OCI-LY1 (cell line): Measurements from ENCODE around the gene KDM3A.

Experiments
- H2AFZ ChIP-seq: fragments of 200-600 bp; sonication (generic), shearing (Covaris generic); 2 replicates; pipeline ENCODE4 v1.6.0; 2014; ENCODE audit warnings: antibody characterized with exemption, mild to moderate bottlenecking, low read length
- H3F3A ChIP-seq: fragments of 200-600 bp; sonication (generic), shearing (Covaris generic); 2 replicates; pipeline ENCODE4 v1.6.0; 2014; ENCODE audit warnings: mild to moderate bottlenecking, antibody characterized with exemption, low read length, moderate library complexity; ENCODE audit not compliant: insufficient read depth
- H3K27ac ChIP-seq: fragments of 200-600 bp; sonication (generic); 2 replicates; pipeline ENCODE4 v1.5.1; 2014; ENCODE audit warnings: low read length, mixed run types, mild to moderate bottlenecking, low read depth; ENCODE audit not compliant: poor library complexity, severe bottlenecking
- H3K27me3 ChIP-seq: fragments of 200-600 bp; sonication (generic); 2 replicates; pipeline ENCODE4 v1.6.0; 2014; ENCODE audit warnings: antibody characterized with exemption, mild to moderate bottlenecking, low read length, moderate library complexity; ENCODE audit not compliant: insufficient read depth
- H3K36me3 ChIP-seq: fragments of 200-600 bp; sonication (generic); 2 replicates; pipeline ENCODE4 v1.6.1; 2014; ENCODE audit warnings: mild to moderate bottlenecking, antibody characterized with exemption, low read length, moderate library complexity, mixed read lengths; ENCODE audit not compliant: insufficient read depth
- H3K4me1 ChIP-seq: fragments of 200-600 bp; sonication (generic); 2 replicates; pipeline ENCODE4 v1.5.1; 2014; ENCODE audit warnings: mild to moderate bottlenecking, low read length, moderate library complexity; ENCODE audit not compliant: insufficient read depth, severe bottlenecking
- H3K4me2 ChIP-seq: fragments of 200-600 bp; sonication (generic), shearing (Covaris generic); 2 replicates; pipeline ENCODE4 v1.6.1; 2014; ENCODE audit warnings: low read length
- H3K4me3 ChIP-seq: fragments of 200-600 bp; sonication (generic); 2 replicates; pipeline ENCODE4 v1.5.1; 2014; ENCODE audit warnings: low read length, low read depth, mild to moderate bottlenecking, mixed read lengths; ENCODE audit not compliant: poor library complexity, severe bottlenecking
- H3K79me2 ChIP-seq: fragments of 200-600 bp; shearing (Covaris generic); 2 replicates; pipeline ENCODE4 v1.6.1; 2016; ENCODE audit warnings: mixed run types, low read length, mixed read lengths; ENCODE audit not compliant: insufficient read depth
- H3K9ac ChIP-seq: fragments of 200-600 bp; sonication (generic), shearing (Covaris generic); 2 replicates; pipeline ENCODE4 v1.6.1; 2014; ENCODE audit warnings: mild to moderate bottlenecking, low read length, mixed read lengths
- H3K9me2 ChIP-seq: fragments of 200-600 bp; sonication (generic), shearing (Covaris generic); 2 replicates; pipeline ENCODE4 v1.6.1; 2014; ENCODE audit warnings: low read depth, mild to moderate bottlenecking, low read length, mixed read lengths
- H3K9me3 ChIP-seq: fragments of 200-600 bp; shearing (Covaris generic); 2 replicates; pipeline ENCODE4 v1.6.1; 2014; ENCODE audit warnings: low read length, mixed read lengths
- H4K20me1 ChIP-seq: fragments of 200-600 bp; sonication (generic), shearing (Covaris generic); 2 replicates; pipeline ENCODE4 v1.6.0; 2016; ENCODE audit warnings: mild to moderate bottlenecking, low read length; ENCODE audit not compliant: insufficient read depth
- CTCF ChIP-seq: fragments of 200-600 bp; sonication (generic), shearing (Covaris generic); IDR thresholded peaks from 2 replicates; pipeline ENCODE4 v1.5.1; 2017; ENCODE audit warnings: mild to moderate bottlenecking, antibody characterized with exemption, low read length, moderate library complexity, mixed read lengths
- EZH2 ChIP-seq: fragments of 200-600 bp; sonication (generic), shearing (Covaris generic); IDR thresholded peaks from 2 replicates; pipeline ENCODE4 v1.8.0; 2017; ENCODE audit warnings: borderline replicate concordance, mixed run types, mild to moderate bottlenecking, antibody characterized with exemption, low read length, moderate library complexity, mixed read lengths

KDM3A gene

GRCh38 chr2:86443631-86444350, 2.6 kb downstream of the KDM3A start:
- Histone ChIP-seq H3K4me1 (peaks cover 21% of the 10 kb centered on the region), H3K27me3 (no peaks in the 10 kb centered on the region), H3K36me3 (peaks cover 59% of the 10 kb centered on the region), H3K79me2 (peaks cover 59% of the 10 kb centered on the region), H3K4me3 (no peak overlapping the region), H3K4me2 (peak overlapping the region; percentile 93; the same call in 1 of the 2 replicates), H3F3A (no peaks in the 10 kb centered on the region), H4K20me1 (no peaks in the 10 kb centered on the region), H3K27ac (no peak overlapping the region), H2AFZ (no peak overlapping the region), H3K9me2 (no peaks in the 10 kb centered on the region), H3K9me3 (peaks cover 12% of the 10 kb centered on the region), H3K9ac (no peak overlapping the region)
- TF ChIP-seq CTCF: no peak
- no peak for TF ChIP-seq EZH2

- no peaks in the 10 kb centered on the region for H4K20me1 ChIP-seq
- H3K4me1 ChIP-seq: peaks cover 18% of the 10 kb centered on the region
- no peaks in the 10 kb centered on the region for H3F3A ChIP-seq
- no peaks in the 10 kb centered on the region for H3K9me2 ChIP-seq
- no peaks in the 10 kb centered on the region for H3K27me3 ChIP-seq
- no peak overlapping the region for H2AFZ ChIP-seq
- no peak overlapping the region for H3K9ac ChIP-seq
- H3K27ac ChIP-seq: no peak overlapping the region
- peaks cover 75% of the 10 kb centered on the region for H3K36me3 ChIP-seq
- H3K79me2 ChIP-seq: peaks cover 66% of the 10 kb centered on the region
- H3K9me3 ChIP-seq: no peaks in the 10 kb centered on the region
- no peak overlapping the region for H3K4me2 ChIP-seq
- no peak overlapping the region for H3K4me3 ChIP-seq
- TF ChIP-seq EZH2: no peak
Measured at GRCh38 chr2:86445436-86445835, 4.3 kb downstream of the KDM3A start.

GRCh38 chr2:86446060-86446459, 4.9 kb downstream of the KDM3A start:
- Histone ChIP-seq H2AFZ (no peak overlapping the region), H3F3A (no peaks in the 10 kb centered on the region), H3K4me2 (no peak overlapping the region), H3K9ac (no peak overlapping the region), H3K36me3 (peaks cover 81% of the 10 kb centered on the region), H3K4me3 (no peak overlapping the region), H3K9me3 (no peaks in the 10 kb centered on the region), H3K27me3 (no peaks in the 10 kb centered on the region), H3K79me2 (peaks cover 66% of the 10 kb centered on the region), H3K9me2 (no peaks in the 10 kb centered on the region), H3K27ac (no peak overlapping the region), H3K4me1 (peaks cover 18% of the 10 kb centered on the region), H4K20me1 (no peaks in the 10 kb centered on the region)
- TF ChIP-seq CTCF (no peak), EZH2 (no peak)

- no peaks in the 10 kb centered on the region for H3K4me1 ChIP-seq
- H3K4me3 ChIP-seq: no peak overlapping the region
- H3K9me3 ChIP-seq: no peaks in the 10 kb centered on the region
- no peaks in the 10 kb centered on the region for H3F3A ChIP-seq
- peaks cover 97% of the 10 kb centered on the region for H3K36me3 ChIP-seq
- H2AFZ ChIP-seq: no peak overlapping the region
- no peaks in the 10 kb centered on the region for H4K20me1 ChIP-seq
- no peak for TF ChIP-seq EZH2
- no peak overlapping the region for H3K4me2 ChIP-seq
- H3K27me3 ChIP-seq: no peaks in the 10 kb centered on the region
- peaks cover 7% of the 10 kb centered on the region; the same call in 1 of the 2 replicates for H3K79me2 ChIP-seq
- H3K9ac ChIP-seq: no peak overlapping the region
- H3K9me2 ChIP-seq: no peaks in the 10 kb centered on the region; the same call in 1 of the 2 replicates
- H3K27ac ChIP-seq: no peak overlapping the region
Measured at GRCh38 chr2:86453836-86454235, 12.7 kb downstream of the KDM3A start.
